Kidney (tissue), 14 donors: ENCODE data around the gene LCAT. TPM values are rescaled to one million over a fixed set of nuclear protein-coding genes. Genes with fewer than 3 reads are reported as not detected.

ENCODE experiments used
- DNase-seq, 5 donors: peaks; one replicate each; pipeline ENCODE4 v3.0.0-alpha.2; 2013 to 2020
- FAIRE-seq: peaks from 2 replicates; lab custom pipeline; 2012; peaks lifted over from hg19 to GRCh38; lab: Jason Lieb, UNC
- H3K27ac ChIP-seq, 2 donors: one replicate each; pipeline ENCODE4 v1.7.0; 2013; ENCODE audit warnings: low read depth in 2 of 2, low read length in 2 of 2, inconsistent platforms in 1 of 2
- H3K27me3 ChIP-seq: one replicate; pipeline ENCODE4 v1.7.1; 2013; ENCODE audit warnings: low read length, inconsistent platforms; ENCODE audit not compliant: control insufficient read depth, insufficient read depth
- H3K36me3 ChIP-seq, 3 donors: one replicate each; pipeline versions ENCODE4 v1.7.0 to v1.7.1; 2013; ENCODE audit warnings: low read length in 3 of 3, control low read depth in 1 of 3, inconsistent platforms in 1 of 3; ENCODE audit not compliant: insufficient read depth in 3 of 3, control insufficient read depth in 2 of 3
- H3K4me1 ChIP-seq, 3 donors: one replicate each; pipeline versions ENCODE4 v1.7.0 to v1.7.1; 2013; ENCODE audit warnings: low read length in 3 of 3, inconsistent platforms in 1 of 3, low read depth in 1 of 3; ENCODE audit not compliant: control insufficient read depth in 2 of 3, insufficient read depth in 2 of 3
- H3K4me3 ChIP-seq, 3 donors: one replicate each; pipeline versions ENCODE4 v1.7.0 to v1.8.1; 2013; ENCODE audit warnings: low read length in 3 of 3, control low read depth in 1 of 3, inconsistent platforms in 1 of 3
- H3K9ac ChIP-seq, 3 donors: one replicate each; pipeline versions ENCODE4 v1.7.0 to v1.7.1; 2013; ENCODE audit warnings: low read length in 3 of 3, control low read depth in 1 of 3, inconsistent platforms in 1 of 3
- H3K9me3 ChIP-seq, 3 donors: one replicate each; pipeline versions ENCODE4 v1.7.0 to v1.7.1; 2013; ENCODE audit warnings: low read length in 3 of 3, control low read depth in 1 of 3, inconsistent platforms in 1 of 3; ENCODE audit not compliant: control insufficient read depth in 2 of 3, insufficient read depth in 1 of 3
- CTCF ChIP-seq: IDR thresholded peaks from 3 replicates; pipeline ENCODE4 v1.5.1; 2012; ENCODE audit warnings: mild to moderate bottlenecking, moderate library complexity, borderline replicate concordance; ENCODE audit not compliant: insufficient read depth; ENCODE audit errors: extremely low read depth
- intact Hi-C: fragments of 100-400 bp; cut with DNase I; formaldehyde crosslinking; loops from one replicate; pipeline ENCODE4 v1.11.1; 2022
- polyA plus RNA-seq: library from polyadenylated mRNA; stranded (reverse); fragments of 350-450 nt; fragmentation: Illumina TruSeq; extraction: RNeasy Lipid Tissue Mini Kit (QIAGEN cat#74804); gene quantifications from one replicate; pipeline ENCODE4 v1.2.3, GENCODE V29; 2014; ENCODE audit warnings: low read depth, low replicate concordance; ENCODE audit not compliant: insufficient read depth
- total RNA-seq: library from RNA; stranded (reverse); fragmentation: NEBNext Ultra II Directional; extraction: Animal tissue kit (Norgen Biotek cat#: 25700); gene quantifications from one replicate; pipeline ENCODE4 v1.2.1, GENCODE V29; 2021
- donor health status: control.
- donor health status: control.
- donor health status: control.
- donor health status: control.
- donor health status: control.
- donor health status: DM: yes; HTN: yes; CAD: no.
- donor health status: Normal renal cell carcinoma (clear cell type).

The LCAT gene
- total and polyA plus RNA-seq, 2 donors from 2014 or later: 10.2 to 27.4 TPM

- Histone ChIP-seq H3K9ac (no peak overlapping the region), H3K27ac (no peak overlapping the region), H3K4me3 (no peak overlapping the region), H3K9me3 (no peaks in the 10 kb centered on the region), H3K36me3 (peaks cover 0 to 11% (median 2%) of the 10 kb centered on the region in 3 donors), H3K27me3 (no peaks in the 10 kb centered on the region), H3K4me1 (peaks cover 0 to 16% (median 11%) of the 10 kb centered on the region in 3 donors)
- no peak for TF ChIP-seq CTCF
- intact Hi-C loops: no loop called here
- FAIRE-seq (no peak), DNase-seq (no peak)
Measured at GRCh38 chr16:67932462-67932840, 11.5 kb downstream of the LCAT start.

GRCh38 chr16:67931712-67932461, 12.0 kb downstream of the LCAT start, which contains the start of gene CTRL:
Gene CTRL (minus strand): TSS chr16:67931862. CDS start chr16:67931852, 10 bp downstream.
- no peak for DNase-seq
- H3K27me3 ChIP-seq: no peaks in the 10 kb centered on the region
- H3K4me3 ChIP-seq: no peak within 1 kb of the TSS
- H3K9ac ChIP-seq: no peak within 1 kb of the TSS
- no peak for TF ChIP-seq CTCF
- H3K36me3 ChIP-seq: peaks cover 0 to 11% (median 2%) of the 10 kb centered on the region in 3 donors
- no peak for FAIRE-seq
- H3K4me1 ChIP-seq: peaks cover 0 to 12% (median 7%) of the 10 kb centered on the region in 3 donors
- no peak within 1 kb of the TSS for H3K27ac ChIP-seq
- intact Hi-C loops: no loop called here
- H3K9me3 ChIP-seq: no peaks in the 10 kb centered on the region

DNA sequence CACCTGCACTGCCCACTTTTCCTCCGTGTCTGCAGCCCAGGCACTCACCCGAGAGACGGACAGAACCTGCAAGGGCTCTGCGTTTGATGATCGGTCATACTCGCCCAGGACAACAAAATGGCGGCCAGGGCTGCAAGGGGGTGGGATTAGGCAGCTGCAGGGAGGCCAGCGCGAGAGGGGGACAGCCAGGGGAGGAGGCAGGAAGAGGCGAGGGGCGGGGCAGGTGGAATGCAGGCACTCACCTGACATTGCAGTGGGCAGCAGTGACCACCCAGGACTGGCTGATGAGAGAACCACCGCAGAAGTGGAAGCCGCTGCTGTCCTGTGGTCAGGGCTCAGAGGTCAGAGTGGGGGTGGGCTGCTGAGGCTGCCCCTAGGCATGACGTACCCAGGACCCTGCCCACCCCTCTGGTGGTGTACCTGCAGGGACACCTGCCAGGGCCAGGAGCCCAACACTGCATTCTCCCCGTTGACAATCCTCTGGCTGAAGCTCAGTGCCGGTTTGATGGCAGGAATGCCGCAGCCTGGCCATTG, 13.2 kb downstream of the LCAT start:
- Histone ChIP-seq H3K27ac (no peak overlapping the region), H3K4me1 (peaks cover 0 to 17% (median 5%) of the 10 kb centered on the region in 3 donors), H3K27me3 (no peaks in the 10 kb centered on the region), H3K36me3 (peaks cover 0 to 11% (median 2%) of the 10 kb centered on the region in 3 donors), H3K9me3 (no peaks in the 10 kb centered on the region), H3K9ac (no peak overlapping the region), H3K4me3 (no peak overlapping the region)
- FAIRE-seq (no peak), DNase-seq (no peak)
- TF ChIP-seq CTCF: no peak
- intact Hi-C loops: no loop called here
